MM.1S (cell line): ENCODE results near the gene SNRPA1.

Experiments
- DNase-seq: peaks from one replicate; pipeline ENCODE4 v3.0.0-alpha.2; 2015
- H2AFZ ChIP-seq: fragments of 300-600 bp; sonication (generic); 2 replicates; pipeline ENCODE4 v1.6.0; 2016; ENCODE audit warnings: antibody characterized with exemption, low read length
- H3F3A ChIP-seq: fragments of 300-600 bp; sonication (generic); 2 replicates; pipeline ENCODE4 v1.6.1; 2016; ENCODE audit warnings: mild to moderate bottlenecking, antibody characterized with exemption, low read length, moderate library complexity, mixed read lengths; ENCODE audit not compliant: insufficient read depth
- H3K27ac ChIP-seq: fragments of 300-600 bp; sonication (generic); 2 replicates; pipeline ENCODE4 v1.5.1; 2016; ENCODE audit warnings: mild to moderate bottlenecking, low read length
- H3K27me3 ChIP-seq: fragments of 300-600 bp; sonication (generic); replicated peaks from 2 replicates; pipeline ENCODE4 v1.6.0; 2016; ENCODE audit warnings: low read length; ENCODE audit not compliant: insufficient read depth
- H3K36me3 ChIP-seq: fragments of 300-600 bp; sonication (generic); replicated peaks from 2 replicates; pipeline ENCODE4 v1.6.1; 2016; ENCODE audit warnings: mild to moderate bottlenecking, low read length, mixed read lengths; ENCODE audit not compliant: insufficient read depth
- H3K4me1 ChIP-seq: fragments of 300-600 bp; sonication (generic); 2 replicates; pipeline ENCODE4 v1.6.1; 2016; ENCODE audit warnings: low read length, mixed read lengths
- H3K4me2 ChIP-seq: fragments of 300-600 bp; sonication (generic); 2 replicates; pipeline ENCODE4 v1.6.0; 2016; ENCODE audit warnings: low read depth, low read length
- H3K4me3 ChIP-seq: fragments of 300-600 bp; sonication (generic); 2 replicates; pipeline ENCODE4 v1.5.1; 2016; ENCODE audit warnings: low read length, mixed read lengths
- H3K79me2 ChIP-seq: fragments of 300-600 bp; sonication (generic); 2 replicates; pipeline ENCODE4 v1.6.1; 2016; ENCODE audit warnings: mixed run types, low read length, mixed read lengths
- H3K9ac ChIP-seq: fragments of 300-600 bp; sonication (generic); 2 replicates; pipeline ENCODE4 v1.6.1; 2016; ENCODE audit warnings: low read length, mixed read lengths
- H3K9me2 ChIP-seq: fragments of 300-600 bp; sonication (generic); replicated peaks from 2 replicates; pipeline ENCODE4 v1.6.1; 2016; ENCODE audit warnings: mild to moderate bottlenecking, low read length, mixed read lengths; ENCODE audit not compliant: insufficient read depth
- H3K9me3 ChIP-seq: fragments of 300-600 bp; sonication (generic); replicated peaks from 2 replicates; pipeline ENCODE4 v1.6.1; 2016; ENCODE audit warnings: mild to moderate bottlenecking, low read length, mixed read lengths; ENCODE audit not compliant: insufficient read depth
- H4K20me1 ChIP-seq: fragments of 300-600 bp; sonication (generic); 2 replicates; pipeline ENCODE4 v1.6.1; 2016; ENCODE audit warnings: mild to moderate bottlenecking, low read length, moderate library complexity, mixed read lengths; ENCODE audit not compliant: insufficient read depth
- CTCF ChIP-seq: fragments of 300-600 bp; sonication (generic); IDR thresholded peaks from 2 replicates; pipeline ENCODE4 v1.5.1; 2016; ENCODE audit warnings: antibody characterized with exemption, low read length, mixed read lengths
- EZH2 ChIP-seq: fragments of 300-600 bp; sonication (generic); optimal IDR thresholded peaks from 2 replicates; pipeline ENCODE3; 2017; ENCODE audit warnings: low read depth, mild to moderate bottlenecking, antibody characterized with exemption, low read length, mixed read lengths
- EZH2phosphoT487 ChIP-seq: fragments of 300-600 bp; sonication (generic); IDR thresholded peaks from 2 replicates; pipeline ENCODE4 v1.6.1; 2018; ENCODE audit warnings: antibody characterized with exemption, low read length

SNRPA1 gene

GRCh38 chr15:101256757-101257156 lies 38.3 kb downstream of the SNRPA1 start:
- Histone ChIP-seq H3K9me3 (no peaks in the 10 kb centered on the region), H4K20me1 (no peaks in the 10 kb centered on the region)

GRCh38 chr15:101255615-101256241 lies 39.3 kb downstream of the SNRPA1 start:
- Histone ChIP-seq H3K4me1 (peaks cover 12% of the 10 kb centered on the region; the same call in 1 of the 2 replicates), H3K4me2 (no peak overlapping the region), H3K79me2 (peaks cover 17% of the 10 kb centered on the region), H3K4me3 (no peak overlapping the region), H3K27me3 (no peaks in the 10 kb centered on the region), H3K36me3 (no peaks in the 10 kb centered on the region), H3K9ac (no peak overlapping the region), H2AFZ (no peak overlapping the region), H3K9me2 (no peaks in the 10 kb centered on the region), H3F3A (peaks cover 18% of the 10 kb centered on the region), H4K20me1 (no peaks in the 10 kb centered on the region), H3K9me3 (no peaks in the 10 kb centered on the region), H3K27ac (no peak overlapping the region)
- TF ChIP-seq EZH2 = no peak
- TF ChIP-seq EZH2phosphoT487 = no peak
- TF ChIP-seq CTCF = no peak
- no peak for DNase-seq

More at GRCh38 chr15:101256757-101257156, 38.3 kb downstream of the SNRPA1 start:
- DNase-seq = peak; percentile 48
- Histone ChIP-seq H3K27ac (no peak overlapping the region), H3F3A (peaks cover 18% of the 10 kb centered on the region), H3K4me2 (no peak overlapping the region), H3K79me2 (peaks cover 13% of the 10 kb centered on the region), H3K4me1 (peaks cover 12% of the 10 kb centered on the region; the same call in 1 of the 2 replicates), H3K36me3 (no peaks in the 10 kb centered on the region), H2AFZ (no peak overlapping the region), H3K9ac (no peak overlapping the region), H3K27me3 (no peaks in the 10 kb centered on the region), H3K4me3 (no peak overlapping the region), H3K9me2 (no peaks in the 10 kb centered on the region)
- TF ChIP-seq EZH2 (no peak), EZH2phosphoT487 (no peak), CTCF (peak; percentile 62)

- Histone ChIP-seq H3K79me2 (peaks cover 24% of the 10 kb centered on the region), H3K4me1 (peaks cover 12% of the 10 kb centered on the region; the same call in 1 of the 2 replicates), H3K27me3 (no peaks in the 10 kb centered on the region), H3K4me2 (no peak overlapping the region), H3K27ac (no peak overlapping the region), H2AFZ (no peak overlapping the region), H3K9me3 (no peaks in the 10 kb centered on the region), H3K9ac (no peak overlapping the region), H3K9me2 (no peaks in the 10 kb centered on the region), H4K20me1 (no peaks in the 10 kb centered on the region), H3K4me3 (no peak overlapping the region), H3K36me3 (no peaks in the 10 kb centered on the region), H3F3A (peaks cover 18% of the 10 kb centered on the region)
- TF ChIP-seq CTCF = no peak
- TF ChIP-seq EZH2 = no peak
- TF ChIP-seq EZH2phosphoT487 = no peak
- no peak for DNase-seq
Observed at GRCh38 chr15:101255051-101255395, 40.0 kb downstream of the SNRPA1 start.
